Measurements from ENCODE around the gene DNAJB1. TPM values are rescaled to one million over a fixed set of nuclear protein-coding genes. Genes with fewer than 3 reads are reported as not detected.

DNAJB1 gene
- polyA plus RNA-seq, 1 experiment = 88.3 TPM

GRCh38 chr19:14558370-14559066 is 40.3 kb upstream of the DNAJB1 start:
- no peak overlapping the region for H3K27ac ChIP-seq (ENCODE audit: low read depth, low read length)

DNA sequence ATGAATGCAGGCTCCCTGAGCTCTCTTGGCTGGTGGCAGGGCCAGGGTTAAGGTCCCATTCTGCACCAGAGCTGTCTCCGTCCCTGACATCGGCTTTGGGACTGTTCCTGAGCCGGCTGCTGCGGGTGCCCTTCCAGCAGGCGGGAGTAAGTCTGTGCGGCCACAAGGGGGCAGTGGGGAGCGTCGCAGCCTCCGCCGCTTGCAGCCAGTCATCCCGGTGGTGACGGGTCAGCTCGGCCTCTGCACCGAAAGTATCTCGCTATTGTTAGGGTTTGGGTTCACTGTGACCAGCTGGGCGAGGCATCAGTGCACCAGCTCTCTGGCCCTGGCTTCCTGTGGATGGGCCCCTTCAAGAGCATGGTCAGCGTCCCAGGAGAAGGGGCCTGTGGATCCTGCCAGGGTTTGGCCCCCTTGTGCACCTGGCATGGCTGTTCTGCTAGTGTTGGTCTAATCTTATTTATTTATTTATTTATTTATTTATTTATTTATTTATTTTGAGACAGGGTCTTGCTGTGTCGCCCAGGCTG is 38.5 kb upstream of the DNAJB1 start:
- H3K9me3 ChIP-seq (ENCODE audit: control insufficient read depth, insufficient read depth, low read length) = no peaks in the 10 kb centered on the region; the same call in 1 of the 2 replicates
- no peaks in the 10 kb centered on the region for H3K27me3 ChIP-seq (ENCODE audit: control insufficient read depth, insufficient read depth, low read length)
- H3K4me3 ChIP-seq (ENCODE audit: low read depth, low read length) = peak overlapping the region; percentile 31
- H3K27ac ChIP-seq (ENCODE audit: low read depth, low read length) = peak overlapping the region; percentile 39
- TF ChIP-seq, protein P1, sequence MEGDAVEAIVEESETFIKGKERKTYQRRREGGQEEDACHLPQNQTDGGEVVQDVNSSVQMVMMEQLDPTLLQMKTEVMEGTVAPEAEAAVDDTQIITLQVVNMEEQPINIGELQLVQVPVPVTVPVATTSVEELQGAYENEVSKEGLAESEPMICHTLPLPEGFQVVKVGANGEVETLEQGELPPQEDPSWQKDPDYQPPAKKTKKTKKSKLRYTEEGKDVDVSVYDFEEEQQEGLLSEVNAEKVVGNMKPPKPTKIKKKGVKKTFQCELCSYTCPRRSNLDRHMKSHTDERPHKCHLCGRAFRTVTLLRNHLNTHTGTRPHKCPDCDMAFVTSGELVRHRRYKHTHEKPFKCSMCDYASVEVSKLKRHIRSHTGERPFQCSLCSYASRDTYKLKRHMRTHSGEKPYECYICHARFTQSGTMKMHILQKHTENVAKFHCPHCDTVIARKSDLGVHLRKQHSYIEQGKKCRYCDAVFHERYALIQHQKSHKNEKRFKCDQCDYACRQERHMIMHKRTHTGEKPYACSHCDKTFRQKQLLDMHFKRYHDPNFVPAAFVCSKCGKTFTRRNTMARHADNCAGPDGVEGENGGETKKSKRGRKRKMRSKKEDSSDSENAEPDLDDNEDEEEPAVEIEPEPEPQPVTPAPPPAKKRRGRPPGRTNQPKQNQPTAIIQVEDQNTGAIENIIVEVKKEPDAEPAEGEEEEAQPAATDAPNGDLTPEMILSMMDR (IDR thresholded peaks at IDR 0.05; ENCODE audit: low read depth, low read length) = peak; percentile 99
- POLR2A ChIA-PET = interaction anchor here (0.6 to 1.2 kb wide), 3 partner anchors 11 to 26 kb away, joined by 3 to 4 read pairs (median 4); no protein-coding TSS in a partner anchor
- peak; percentile 53 for DNase-seq (ENCODE audit: low read depth, low spot score)
- CTCF ChIA-PET = interaction anchor here (0.5 to 4.0 kb wide), 20 partner anchors 9 to 1779 kb away, joined by 3 to 69 read pairs (median 6); partner anchors contain the start of gene NDUFB7

More at GRCh38 chr19:14558370-14559066, 40.3 kb upstream of the DNAJB1 start:
- TF ChIP-seq, protein P1 (IDR thresholded peaks at IDR 0.05; ENCODE audit: low read depth, low read length) = no peak
- peaks cover 3% of the 10 kb centered on the region; the same call in 1 of the 2 replicates for H3K9me3 ChIP-seq (ENCODE audit: control insufficient read depth, insufficient read depth, low read length)
- ChIA-PET CTCF (interaction anchor here (4.0 kb wide), 1 partner anchor 12 kb away, joined by 69 read pairs; the partner anchor contains the start of gene NDUFB7), POLR2A (no interaction called here)
- no peak overlapping the region for H3K4me3 ChIP-seq (ENCODE audit: low read depth, low read length)
- DNase-seq (ENCODE audit: low read depth, low spot score) = no peak
- H3K27me3 ChIP-seq (ENCODE audit: control insufficient read depth, insufficient read depth, low read length) = no peaks in the 10 kb centered on the region

DNA sequence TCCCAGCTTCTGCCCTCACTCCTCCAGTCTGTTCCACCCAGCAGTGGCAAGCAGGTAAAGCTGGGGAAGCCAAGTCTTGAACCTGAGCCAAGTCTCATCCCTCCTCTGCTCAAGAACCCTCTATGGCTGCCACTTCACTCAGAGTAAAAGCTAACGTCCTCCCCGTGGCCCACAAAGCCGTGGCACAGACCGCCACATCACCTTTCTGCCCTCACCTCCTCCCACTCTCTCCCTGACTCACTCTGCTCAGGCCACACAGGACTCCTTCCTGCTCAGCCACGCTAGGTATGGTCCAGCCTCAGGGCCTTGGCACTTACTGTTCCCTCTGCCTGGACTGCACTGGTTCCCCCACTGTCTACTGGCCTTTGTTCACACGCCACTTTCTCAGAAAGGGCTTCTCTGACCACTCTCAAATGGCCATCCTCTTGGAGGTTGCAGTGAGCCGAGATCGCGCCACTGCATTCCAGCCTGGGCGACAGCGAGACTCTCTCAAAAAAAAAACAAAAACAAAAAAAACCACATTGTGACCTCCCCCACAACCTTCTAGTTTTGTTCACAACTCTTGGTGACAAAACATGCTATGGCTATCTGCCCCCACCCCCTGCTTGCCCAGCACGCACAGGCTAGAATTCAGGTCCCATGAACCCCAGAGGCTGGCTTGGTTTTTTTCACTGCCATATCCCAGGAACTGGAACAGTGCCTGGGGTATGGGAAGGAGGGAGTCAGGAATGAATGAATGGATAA is 37.9 kb upstream of the DNAJB1 start:
- TF ChIP-seq, protein P1 (IDR thresholded peaks at IDR 0.05; ENCODE audit: low read depth, low read length) = no peak
- no peak for DNase-seq (ENCODE audit: low read depth, low spot score)
- CTCF ChIA-PET = interaction anchor here (0.5 to 4.0 kb wide), 19 partner anchors 9 to 1780 kb away, joined by 3 to 69 read pairs (median 6); partner anchors contain the start of gene NDUFB7
- POLR2A ChIA-PET = interaction anchor here (0.6 to 1.2 kb wide), 3 partner anchors 11 to 25 kb away, joined by 3 to 4 read pairs (median 4); no protein-coding TSS in a partner anchor
- H3K9me3 ChIP-seq (ENCODE audit: control insufficient read depth, insufficient read depth, low read length) = no peaks in the 10 kb centered on the region; the same call in 1 of the 2 replicates
- H3K27ac ChIP-seq (ENCODE audit: low read depth, low read length) = no peak overlapping the region
- H3K27me3 ChIP-seq (ENCODE audit: control insufficient read depth, insufficient read depth, low read length) = no peaks in the 10 kb centered on the region
- H3K4me3 ChIP-seq (ENCODE audit: low read depth, low read length) = no peak overlapping the region

- ChIA-PET POLR2A (no interaction called here), CTCF (interaction anchor here (0.6 to 4.0 kb wide), 3 partner anchors 16 to 132 kb away, joined by 3 to 69 read pairs (median 4); partner anchors contain the start of gene NDUFB7)
- Histone ChIP-seq H3K27me3 (ENCODE audit: control insufficient read depth, insufficient read depth, low read length) (no peaks in the 10 kb centered on the region), H3K4me3 (ENCODE audit: low read depth, low read length) (no peak overlapping the region), H3K9me3 (ENCODE audit: control insufficient read depth, insufficient read depth, low read length) (no peaks in the 10 kb centered on the region; the same call in 1 of the 2 replicates), H3K27ac (ENCODE audit: low read depth, low read length) (no peak overlapping the region)
- no peak for DNase-seq (ENCODE audit: low read depth, low spot score)
- TF ChIP-seq, protein P1 (IDR thresholded peaks at IDR 0.05; ENCODE audit: low read depth, low read length) = no peak
Measured at GRCh38 chr19:14554382-14554812, 36.2 kb upstream of the DNAJB1 start.
